HG03139 (cell line): Measurements from ENCODE around the gene PGM3.

Experiments
- ATAC-seq: cut with Tn5 transposase; IDR thresholded peaks from one replicate; pipeline ENCODE4 v1.9.1; 2021; ENCODE audit not compliant: unreplicated experiment

Gene PGM3

DNA sequence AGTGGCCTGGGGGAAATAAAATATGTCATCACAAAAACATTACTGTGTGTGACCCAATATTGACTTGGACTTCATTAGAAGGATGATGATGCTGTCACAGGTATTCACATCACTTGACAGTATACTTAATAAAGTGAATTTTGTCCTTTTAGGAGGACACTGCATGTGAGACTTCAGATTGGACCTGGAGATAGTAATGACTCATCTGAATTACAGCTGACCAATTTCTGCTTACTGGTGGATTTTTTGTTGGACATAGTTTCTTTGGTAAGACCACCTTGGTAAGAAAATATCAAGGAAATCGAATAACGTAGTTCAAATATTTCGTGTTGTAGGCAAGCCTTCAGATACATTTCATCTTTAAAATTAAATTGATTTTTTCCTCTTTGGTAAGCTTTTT lies 68.5 kb downstream of the PGM3 start:
- no peak for ATAC-seq

DNA sequence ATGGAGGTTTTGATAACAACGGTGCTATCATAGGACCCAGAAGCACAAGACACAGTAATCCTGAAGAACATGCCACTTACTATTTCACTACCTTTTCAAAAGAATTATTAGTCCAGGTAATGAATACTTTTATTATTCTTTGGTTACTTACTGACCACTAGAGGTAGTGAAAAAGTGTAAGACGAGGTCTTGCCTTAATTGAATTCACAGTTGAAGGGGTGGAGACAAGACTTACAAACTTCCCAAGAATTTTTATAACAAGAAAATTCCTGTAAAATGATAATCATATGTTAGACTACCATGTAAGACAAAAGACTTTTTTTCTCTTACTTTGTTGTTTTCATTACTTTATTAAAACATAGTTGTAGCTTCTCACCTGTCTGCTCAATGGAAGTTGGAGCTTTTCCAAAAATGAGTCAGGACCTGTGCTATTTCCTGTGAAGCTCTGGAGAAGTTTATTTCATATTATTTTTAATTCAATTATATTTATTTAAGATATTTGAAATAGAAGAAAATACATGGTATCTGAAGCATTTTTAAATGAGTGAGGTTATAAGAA lies 73.2 kb downstream of the PGM3 start:
- ATAC-seq: no peak

DNA sequence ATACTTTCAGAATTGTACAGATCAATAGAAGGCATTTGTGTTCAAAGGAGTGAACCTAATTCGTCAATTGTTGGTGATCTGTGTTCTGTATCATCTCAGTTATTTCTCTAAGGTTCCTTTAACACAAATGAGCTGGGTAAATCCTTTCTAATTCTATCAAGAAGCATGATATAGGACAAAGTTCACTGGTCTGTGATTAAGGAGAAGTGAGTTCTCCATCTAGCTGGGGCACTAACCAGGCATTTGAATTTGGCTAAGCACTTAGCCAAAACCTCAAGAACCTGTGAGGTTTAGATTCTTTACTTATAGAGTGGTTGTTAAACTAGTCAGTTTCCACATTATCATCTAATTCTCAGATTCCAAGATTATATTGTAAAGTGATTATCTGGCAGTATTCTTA lies 75.3 kb downstream of the PGM3 start:
- ATAC-seq: no peak
